NCI-H1694 (cell line): ENCODE data around the gene IRX3.
A peak's percentile ranks its signal among the peaks of the same experiment; 100 is the strongest.

Experiments used
- DNase-seq: peaks from one replicate; lab custom pipeline; 2025; lab: John Stamatoyannopoulos, UW

Gene IRX3

GRCh38 chr16:54286366-54287130 lies at the start of gene IRX3:
Gene IRX3, minus strand, starts transcription at chr16:54286787. Its CDS starts 737 bp downstream, at chr16:54286050.
- DNase-seq, result peak; percentile 43

- no peak for DNase-seq
These were observed 48.6 kb upstream of the IRX3 start for GRCh38 chr16:54335230-54335629.

GRCh38 chr16:54334208-54334607 lies 47.6 kb upstream of the IRX3 start:
- no peak for DNase-seq

GRCh38 chr16:54331241-54332002 lies 44.8 kb upstream of the IRX3 start:
- DNase-seq, result no peak

- DNase-seq, result no peak
These were observed 41.0 kb upstream of the IRX3 start for GRCh38 chr16:54327609-54328008.

- DNase-seq, result no peak
These were observed 39.7 kb upstream of the IRX3 start for GRCh38 chr16:54326266-54326662.

- DNase-seq, result no peak
These were observed 39.2 kb upstream of the IRX3 start for GRCh38 chr16:54325616-54326265.

- no peak for DNase-seq
These were observed 38.1 kb upstream of the IRX3 start for GRCh38 chr16:54324716-54325115.

GRCh38 chr16:54320697-54321340 lies 34.2 kb upstream of the IRX3 start:
- DNase-seq, result no peak

GRCh38 chr16:54318941-54319340 lies 32.4 kb upstream of the IRX3 start:
- no peak for DNase-seq

- no peak for DNase-seq
These were observed 30.6 kb upstream of the IRX3 start for GRCh38 chr16:54317101-54317611.

- no peak for DNase-seq
These were observed 29.7 kb upstream of the IRX3 start for GRCh38 chr16:54316095-54316889.

- DNase-seq, result no peak
These were observed 27.2 kb upstream of the IRX3 start for GRCh38 chr16:54313789-54314188.

GRCh38 chr16:54312502-54312991 lies 26.0 kb upstream of the IRX3 start:
- DNase-seq, result no peak

- DNase-seq, result no peak
These were observed 22.8 kb upstream of the IRX3 start for GRCh38 chr16:54309341-54309740.

- no peak for DNase-seq
These were observed 18.5 kb upstream of the IRX3 start for GRCh38 chr16:54305080-54305479.

- no peak for DNase-seq
These were observed 17.0 kb upstream of the IRX3 start for GRCh38 chr16:54303613-54304012.

- DNase-seq, result no peak
These were observed 10.6 kb upstream of the IRX3 start for GRCh38 chr16:54297154-54297553.

GRCh38 chr16:54296543-54296942 lies 10.0 kb upstream of the IRX3 start:
- DNase-seq, result no peak

- DNase-seq, result no peak
These were observed 5.3 kb upstream of the IRX3 start for GRCh38 chr16:54291656-54292487.
